ENCODE measurements around the gene PITX3.

Gene PITX3

DNA sequence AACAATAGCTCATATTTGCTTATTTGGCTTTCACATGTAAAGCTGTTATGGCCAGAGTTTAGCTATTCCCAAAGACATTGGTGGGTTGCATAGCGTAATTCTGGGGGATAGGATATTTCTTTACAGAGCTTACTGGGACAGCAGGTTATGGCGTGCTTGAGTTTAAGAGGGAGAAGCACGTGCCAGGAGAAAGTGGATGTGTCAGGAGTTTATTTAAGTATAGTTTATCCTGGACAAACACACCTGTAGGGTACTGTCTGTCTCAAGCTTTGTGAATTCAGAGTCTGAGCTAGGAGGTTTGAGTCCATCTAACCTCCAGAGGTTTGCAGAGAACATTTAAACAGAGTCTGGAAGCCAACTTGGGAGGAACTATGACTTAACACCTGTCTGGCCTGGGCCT is 25.4 kb upstream of the PITX3 start:
- Histone ChIP-seq H3K27me3 (ENCODE audit: insufficient read depth, poor library complexity, severe bottlenecking) (no peaks in the 10 kb centered on the region), H3K27ac (replicated peaks) (no peak overlapping the region), H3K4me3 (replicated peaks; ENCODE audit: insufficient read depth, low read length) (no peak overlapping the region)
- TF ChIP-seq GABPA (IDR thresholded peaks at IDR 0.05; ENCODE audit: low read depth): no peak
- TF ChIP-seq SPI1 (IDR thresholded peaks at IDR 0.05; ENCODE audit: borderline replicate concordance, low read depth): no peak
- no peak for TF ChIP-seq REST (IDR thresholded peaks at IDR 0.05; ENCODE audit: insufficient replicate concordance, low read depth)
- TF ChIP-seq, protein P1, sequence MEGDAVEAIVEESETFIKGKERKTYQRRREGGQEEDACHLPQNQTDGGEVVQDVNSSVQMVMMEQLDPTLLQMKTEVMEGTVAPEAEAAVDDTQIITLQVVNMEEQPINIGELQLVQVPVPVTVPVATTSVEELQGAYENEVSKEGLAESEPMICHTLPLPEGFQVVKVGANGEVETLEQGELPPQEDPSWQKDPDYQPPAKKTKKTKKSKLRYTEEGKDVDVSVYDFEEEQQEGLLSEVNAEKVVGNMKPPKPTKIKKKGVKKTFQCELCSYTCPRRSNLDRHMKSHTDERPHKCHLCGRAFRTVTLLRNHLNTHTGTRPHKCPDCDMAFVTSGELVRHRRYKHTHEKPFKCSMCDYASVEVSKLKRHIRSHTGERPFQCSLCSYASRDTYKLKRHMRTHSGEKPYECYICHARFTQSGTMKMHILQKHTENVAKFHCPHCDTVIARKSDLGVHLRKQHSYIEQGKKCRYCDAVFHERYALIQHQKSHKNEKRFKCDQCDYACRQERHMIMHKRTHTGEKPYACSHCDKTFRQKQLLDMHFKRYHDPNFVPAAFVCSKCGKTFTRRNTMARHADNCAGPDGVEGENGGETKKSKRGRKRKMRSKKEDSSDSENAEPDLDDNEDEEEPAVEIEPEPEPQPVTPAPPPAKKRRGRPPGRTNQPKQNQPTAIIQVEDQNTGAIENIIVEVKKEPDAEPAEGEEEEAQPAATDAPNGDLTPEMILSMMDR (IDR thresholded peaks at IDR 0.05; ENCODE audit: insufficient read depth, low read length): no peak
- no peak for DNase-seq (ENCODE audit: low read depth in 1 of 2, low spot score in 1 of 2)

DNA sequence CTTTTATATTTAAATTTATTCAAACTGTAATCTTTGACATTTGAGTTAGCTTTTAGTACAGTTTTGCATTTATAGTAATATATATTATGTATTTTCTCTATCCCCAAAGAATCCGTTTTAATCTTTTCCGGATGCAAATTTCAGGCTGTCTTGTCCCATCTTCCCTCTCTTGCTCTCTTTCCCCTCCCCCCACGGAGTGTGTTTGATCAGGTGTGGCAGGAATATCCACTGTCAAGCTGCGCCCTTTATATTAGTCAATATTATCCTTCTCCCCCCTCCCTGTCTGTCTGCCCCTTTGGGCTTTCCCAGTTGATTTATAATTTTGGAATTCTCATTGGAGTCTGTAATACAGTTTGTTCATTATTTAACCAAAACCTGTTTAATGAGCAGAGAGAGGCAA is 23.1 kb upstream of the PITX3 start:
- TF ChIP-seq SPI1 (IDR thresholded peaks at IDR 0.05; ENCODE audit: borderline replicate concordance, low read depth) (no peak), REST (IDR thresholded peaks at IDR 0.05; ENCODE audit: insufficient replicate concordance, low read depth) (no peak), POLR2AphosphoS5 (IDR thresholded peaks at IDR 0.05; ENCODE audit: low read depth) (no peak), GABPA (IDR thresholded peaks at IDR 0.05; ENCODE audit: low read depth) (no peak)
- TF ChIP-seq, protein P1 (IDR thresholded peaks at IDR 0.05; ENCODE audit: insufficient read depth, low read length): no peak
- DNase-seq (ENCODE audit: low read depth in 1 of 2, low spot score in 1 of 2): no peak
- Histone ChIP-seq H3K27ac (replicated peaks) (no peak overlapping the region), H3K4me3 (replicated peaks; ENCODE audit: insufficient read depth, low read length) (no peak overlapping the region), H3K27me3 (ENCODE audit: insufficient read depth, poor library complexity, severe bottlenecking) (no peaks in the 10 kb centered on the region)

DNA sequence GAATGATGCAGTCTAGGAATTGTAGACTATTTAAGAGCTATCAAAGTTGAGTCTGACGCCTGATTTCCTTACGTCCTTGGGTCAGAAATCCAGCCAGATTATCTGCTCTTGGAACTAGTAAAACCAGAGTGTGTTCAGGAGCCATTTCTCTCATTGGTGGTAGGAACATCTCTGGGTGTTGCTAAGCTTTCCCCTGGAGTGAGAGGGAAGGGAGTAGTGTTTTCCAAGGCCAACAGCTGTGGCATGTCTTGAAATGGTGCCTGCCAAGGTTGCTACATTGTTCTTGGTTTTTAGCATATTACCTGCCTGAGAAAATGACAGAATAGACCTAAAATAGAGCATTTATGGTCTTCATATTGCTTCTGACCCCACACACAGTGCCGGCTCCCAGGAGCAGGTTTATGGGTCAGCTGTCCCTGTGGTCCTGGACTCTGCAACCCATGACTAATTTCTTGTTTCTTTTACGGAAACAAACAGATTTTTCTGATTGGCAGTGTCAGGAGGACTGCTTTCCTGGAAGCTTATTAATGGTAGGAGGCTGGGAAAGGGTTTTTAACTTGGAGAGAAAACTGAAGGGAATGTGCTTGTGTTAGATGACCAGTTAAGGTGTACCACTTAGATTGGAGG is 21.5 kb upstream of the PITX3 start:
- no peaks in the 10 kb centered on the region for H3K27me3 ChIP-seq (ENCODE audit: insufficient read depth, poor library complexity, severe bottlenecking)
- TF ChIP-seq REST (IDR thresholded peaks at IDR 0.05; ENCODE audit: insufficient replicate concordance, low read depth) (no peak), GABPA (IDR thresholded peaks at IDR 0.05; ENCODE audit: low read depth) (no peak), POLR2AphosphoS5 (IDR thresholded peaks at IDR 0.05; ENCODE audit: low read depth) (no peak), SPI1 (IDR thresholded peaks at IDR 0.05; ENCODE audit: borderline replicate concordance, low read depth) (no peak)
- TF ChIP-seq, protein P1 (IDR thresholded peaks at IDR 0.05; ENCODE audit: insufficient read depth, low read length): no peak
- no peak for DNase-seq (ENCODE audit: low read depth in 1 of 2, low spot score in 1 of 2)
- no peak overlapping the region for H3K4me3 ChIP-seq (replicated peaks; ENCODE audit: insufficient read depth, low read length)
- no peak overlapping the region for H3K27ac ChIP-seq (replicated peaks)
